ENCODE measurements around the gene C16orf95.

Gene C16orf95

GRCh38 chr16:87322833-87323726 lies 5.9 kb upstream of the C16orf95 start:
- H3K4me3 ChIP-seq (ENCODE audit: control insufficient read depth, low read depth, low read length) = no peak overlapping the region
- DNase-seq (ENCODE audit: low read depth) = no peak
- no peak for TF ChIP-seq CTCF (conservative IDR thresholded peaks at IDR 0.05; ENCODE audit: control insufficient read depth, insufficient read depth, low read depth, low read length)

- H3K4me3 ChIP-seq (ENCODE audit: control insufficient read depth, low read depth, low read length) = no peak overlapping the region
- no peak for TF ChIP-seq CTCF (conservative IDR thresholded peaks at IDR 0.05; ENCODE audit: control insufficient read depth, insufficient read depth, low read depth, low read length)
- no peak for DNase-seq (ENCODE audit: low read depth)
These were observed 5.2 kb upstream of the C16orf95 start for GRCh38 chr16:87322360-87322759.

GRCh38 chr16:87321336-87322107 lies 4.3 kb upstream of the C16orf95 start:
- no peak for TF ChIP-seq CTCF (conservative IDR thresholded peaks at IDR 0.05; ENCODE audit: control insufficient read depth, insufficient read depth, low read depth, low read length)
- DNase-seq (ENCODE audit: low read depth) = no peak
- H3K4me3 ChIP-seq (ENCODE audit: control insufficient read depth, low read depth, low read length) = no peak overlapping the region

- no peak for TF ChIP-seq CTCF (conservative IDR thresholded peaks at IDR 0.05; ENCODE audit: control insufficient read depth, insufficient read depth, low read depth, low read length)
- no peak overlapping the region for H3K4me3 ChIP-seq (ENCODE audit: control insufficient read depth, low read depth, low read length)
- no peak for DNase-seq (ENCODE audit: low read depth)
These were observed 3.5 kb upstream of the C16orf95 start for GRCh38 chr16:87320510-87321227.

GRCh38 chr16:87319997-87320491 lies 2.9 kb upstream of the C16orf95 start:
- TF ChIP-seq CTCF (conservative IDR thresholded peaks at IDR 0.05; ENCODE audit: control insufficient read depth, insufficient read depth, low read depth, low read length) = no peak
- no peak for DNase-seq (ENCODE audit: low read depth)
- H3K4me3 ChIP-seq (ENCODE audit: control insufficient read depth, low read depth, low read length) = no peak overlapping the region

- DNase-seq (ENCODE audit: low read depth) = no peak
- no peak overlapping the region for H3K4me3 ChIP-seq (ENCODE audit: control insufficient read depth, low read depth, low read length)
- TF ChIP-seq CTCF (conservative IDR thresholded peaks at IDR 0.05; ENCODE audit: control insufficient read depth, insufficient read depth, low read depth, low read length) = no peak
These were observed 1.8 kb upstream of the C16orf95 start for GRCh38 chr16:87319011-87319410.
